Kidney epithelial cell (primary cell): ENCODE data around the gene NOCT. TPM values are rescaled to one million over a fixed set of nuclear protein-coding genes. Genes with fewer than 3 reads are reported as not detected.

ENCODE experiments used
- DNase-seq: peaks from one replicate; pipeline ENCODE4 v3.0.0-alpha.2; 2010; ENCODE audit warnings: low read depth
- H3K27me3 ChIP-seq: 2 replicates; pipeline ENCODE4 v1.6.0; 2011; ENCODE audit warnings: low read length; ENCODE audit not compliant: control insufficient read depth, insufficient read depth
- H3K36me3 ChIP-seq: 2 replicates; pipeline ENCODE4 v1.5.1; 2011; ENCODE audit warnings: low read length; ENCODE audit not compliant: control insufficient read depth, insufficient read depth
- H3K4me3 ChIP-seq: 2 replicates; pipeline ENCODE4 v1.5.1; 2011; ENCODE audit warnings: low read depth, mild to moderate bottlenecking, control low read depth, low read length
- CTCF ChIP-seq: IDR thresholded peaks from 2 replicates; pipeline ENCODE4 v1.5.1; 2011; ENCODE audit warnings: mild to moderate bottlenecking, moderate library complexity, low read length, control low read depth, inconsistent platforms; ENCODE audit not compliant: insufficient read depth, poor library complexity, severe bottlenecking
- total RNA-seq: library from RNA; depleted of rRNA; stranded (reverse); fragments of >200 nt; gene quantifications from 2 replicates; pipeline ENCODE4 v1.2.3, GENCODE V29; 2015

NOCT gene
- total RNA-seq, 1 donor from 2014 or later = 37.5 TPM

- no peaks in the 10 kb centered on the region for H3K27me3 ChIP-seq
- no peaks in the 10 kb centered on the region for H3K36me3 ChIP-seq
- no peak overlapping the region for H3K4me3 ChIP-seq
- no peak for TF ChIP-seq CTCF
- no peak for DNase-seq
Measured at GRCh38 chr4:138977524-138977923, 38.1 kb upstream of the NOCT start.

GRCh38 chr4:138978028-138978585 lies 37.5 kb upstream of the NOCT start:
- no peak overlapping the region for H3K4me3 ChIP-seq
- no peak for DNase-seq

GRCh38 chr4:138978600-138978999 lies 37.0 kb upstream of the NOCT start:
- DNase-seq = no peak
- no peaks in the 10 kb centered on the region for H3K36me3 ChIP-seq
- no peak overlapping the region for H3K4me3 ChIP-seq
- TF ChIP-seq CTCF = no peak
- H3K27me3 ChIP-seq = no peaks in the 10 kb centered on the region

More at GRCh38 chr4:138978028-138978585, 37.5 kb upstream of the NOCT start:
- H3K27me3 ChIP-seq = no peaks in the 10 kb centered on the region
- no peak for TF ChIP-seq CTCF
- no peaks in the 10 kb centered on the region for H3K36me3 ChIP-seq

GRCh38 chr4:138979742-138980141 lies 35.8 kb upstream of the NOCT start:
- no peak overlapping the region for H3K4me3 ChIP-seq
- no peaks in the 10 kb centered on the region for H3K27me3 ChIP-seq
- no peak for TF ChIP-seq CTCF
- no peaks in the 10 kb centered on the region for H3K36me3 ChIP-seq
- no peak for DNase-seq

- no peak for DNase-seq
- TF ChIP-seq CTCF = no peak
- Histone ChIP-seq H3K27me3 (no peaks in the 10 kb centered on the region), H3K4me3 (no peak overlapping the region), H3K36me3 (no peaks in the 10 kb centered on the region)
Measured at GRCh38 chr4:138981930-138982390, 33.6 kb upstream of the NOCT start.

GRCh38 chr4:138982754-138983153 lies 32.8 kb upstream of the NOCT start:
- Histone ChIP-seq H3K4me3 (no peak overlapping the region), H3K27me3 (no peaks in the 10 kb centered on the region), H3K36me3 (no peaks in the 10 kb centered on the region)
- no peak for TF ChIP-seq CTCF
- no peak for DNase-seq
